Measurements from ENCODE around the gene C22orf31. TPM values are rescaled to one million over a fixed set of nuclear protein-coding genes. Genes with fewer than 3 reads are reported as not detected.

The C22orf31 gene
- total and polyA plus RNA-seq, 2 donors (not counting 3 experiments of a cell fraction or from before 2014, with no cell fraction given): not detected

GRCh38 chr22:29016067-29016938 lies 45.3 kb downstream of the C22orf31 start:
- H3K9me3 ChIP-seq (replicated peaks; ENCODE audit: control insufficient read depth, insufficient read depth, low read length): no peaks in the 10 kb centered on the region
- no peak overlapping the region for H3K9ac ChIP-seq (replicated peaks; ENCODE audit: extremely low read depth, insufficient read depth, low read length)
- no peak overlapping the region for H3K4me3 ChIP-seq (replicated peaks in 1 of 3; ENCODE audit: insufficient read depth in 1 of 3, low read depth in 1 of 3, low read length in 3 of 3)
- no peak overlapping the region for H3K27ac ChIP-seq (ENCODE audit: insufficient read depth, low read depth, low read length)
- no peaks in the 10 kb centered on the region for H4K20me1 ChIP-seq (replicated peaks; ENCODE audit: control insufficient read depth, extremely low read depth, insufficient read depth, low read length)
- intact Hi-C loops (cut with micrococcal nuclease): no loop called here
- BruUV-seq (replicated peaks): no TSS peak
- TF ChIP-seq POLR2A (IDR thresholded peaks at IDR 0.05; ENCODE audit: low read depth, low read length): no peak
- no peak for TF ChIP-seq MAX (IDR thresholded peaks at IDR 0.05; ENCODE audit: insufficient read depth, insufficient read length)
- TF ChIP-seq EZH2 (IDR thresholded peaks at IDR 0.05; ENCODE audit: borderline replicate concordance, low read depth, low read length, severe bottlenecking): no peak
- no peak for TF ChIP-seq POLR2AphosphoS5 (IDR thresholded peaks at IDR 0.05; ENCODE audit: insufficient read depth, low read depth, low read length)
- TF ChIP-seq JUN (IDR thresholded peaks at IDR 0.05; ENCODE audit: borderline replicate concordance, insufficient read depth, insufficient read length, low read depth): no peak
- no peaks in the 10 kb centered on the region for H3K79me2 ChIP-seq (ENCODE audit: control insufficient read depth, insufficient read depth, low read length)
- CTCF ChIA-PET: interaction anchor here (1.2 kb wide), 1 partner anchor 24 kb away, joined by 3 read pairs; no protein-coding TSS in a partner anchor
- dilution Hi-C loops (cut with MboI; ENCODE audit: extremely low pct_ligation_motif_present, low sequenced_read_pairs): loop anchor here (25.0 kb wide), 1 partner anchor 104 kb away; no protein-coding TSS in a partner anchor
- POLR2A ChIA-PET: no interaction called here
- H3K4me2 ChIP-seq (ENCODE audit: insufficient read depth, low read length): no peak overlapping the region
- no peaks in the 10 kb centered on the region for H3K36me3 ChIP-seq (ENCODE audit: control insufficient read depth in 2 of 2, extremely low read depth in 1 of 2, insufficient read depth in 2 of 2, low read length in 2 of 2)
- no peak overlapping the region for H2AFZ ChIP-seq (ENCODE audit: low read depth, low read length)
- no peaks in the 10 kb centered on the region for H3K9me1 ChIP-seq (replicated peaks; ENCODE audit: control insufficient read depth, extremely low read depth, insufficient read depth, low read length)
- DNase-seq (ENCODE audit: low read depth, low spot score) (no peak), FAIRE-seq (no peak)
- H3K4me1 ChIP-seq (ENCODE audit: control insufficient read depth, extremely low read depth, insufficient read depth, low read length): no peaks in the 10 kb centered on the region
- H3K27me3 ChIP-seq (ENCODE audit: control insufficient read depth in 2 of 2, insufficient read depth in 2 of 2, low read length in 2 of 2): no peaks in the 10 kb centered on the region

- Histone ChIP-seq H3K27ac (ENCODE audit: insufficient read depth, low read depth, low read length) (no peak overlapping the region), H3K4me3 (replicated peaks in 1 of 3; ENCODE audit: insufficient read depth in 1 of 3, low read depth in 1 of 3, low read length in 3 of 3) (no peak overlapping the region), H3K4me1 (ENCODE audit: control insufficient read depth, extremely low read depth, insufficient read depth, low read length) (no peaks in the 10 kb centered on the region), H3K4me2 (ENCODE audit: insufficient read depth, low read length) (no peak overlapping the region), H3K27me3 (ENCODE audit: control insufficient read depth in 2 of 2, insufficient read depth in 2 of 2, low read length in 2 of 2) (no peaks in the 10 kb centered on the region), H3K36me3 (ENCODE audit: control insufficient read depth in 2 of 2, extremely low read depth in 1 of 2, insufficient read depth in 2 of 2, low read length in 2 of 2) (no peaks in the 10 kb centered on the region), H4K20me1 (replicated peaks; ENCODE audit: control insufficient read depth, extremely low read depth, insufficient read depth, low read length) (no peaks in the 10 kb centered on the region), H3K9ac (replicated peaks; ENCODE audit: extremely low read depth, insufficient read depth, low read length) (no peak overlapping the region), H3K79me2 (ENCODE audit: control insufficient read depth, insufficient read depth, low read length) (no peaks in the 10 kb centered on the region), H3K9me1 (replicated peaks; ENCODE audit: control insufficient read depth, extremely low read depth, insufficient read depth, low read length) (no peaks in the 10 kb centered on the region), H2AFZ (ENCODE audit: low read depth, low read length) (no peak overlapping the region), H3K9me3 (replicated peaks; ENCODE audit: control insufficient read depth, insufficient read depth, low read length) (no peaks in the 10 kb centered on the region)
- TF ChIP-seq JUN (IDR thresholded peaks at IDR 0.05; ENCODE audit: borderline replicate concordance, insufficient read depth, insufficient read length, low read depth) (no peak), MAX (IDR thresholded peaks at IDR 0.05; ENCODE audit: insufficient read depth, insufficient read length) (no peak), GATA2 (IDR thresholded peaks at IDR 0.05; ENCODE audit: insufficient read depth, insufficient read length, low read depth, low read length) (no peak), POLR2AphosphoS5 (IDR thresholded peaks at IDR 0.05; ENCODE audit: insufficient read depth, low read depth, low read length) (no peak), EZH2 (IDR thresholded peaks at IDR 0.05; ENCODE audit: borderline replicate concordance, low read depth, low read length, severe bottlenecking) (no peak), MYC (IDR thresholded peaks at IDR 0.05; ENCODE audit: low read depth, low read length) (no peak), CTCF (IDR thresholded peaks at IDR 0.05; ENCODE audit: extremely low read depth in 1 of 2, insufficient read depth in 1 of 2, low read depth in 1 of 2, low read length in 2 of 2) (no peak), POLR2A (IDR thresholded peaks at IDR 0.05; ENCODE audit: low read depth, low read length) (no peak), FOS (IDR thresholded peaks at IDR 0.05; ENCODE audit: borderline replicate concordance, insufficient read depth, low read length) (no peak)
- DNase-seq (ENCODE audit: low read depth, low spot score): no peak
- CTCF ChIA-PET: interaction anchor here (1.0 to 2.2 kb wide), 3 partner anchors 9 to 26 kb away, joined by 3 to 5 read pairs (median 4); no protein-coding TSS in a partner anchor
- no TSS peak for BruUV-seq (replicated peaks)
- intact Hi-C loops (cut with micrococcal nuclease) (no loop called here), dilution Hi-C loops (cut with MboI; ENCODE audit: extremely low pct_ligation_motif_present, low sequenced_read_pairs) (loop anchor here (25.0 kb wide), 1 partner anchor 102 kb away; no protein-coding TSS in a partner anchor)
- POLR2A ChIA-PET: no interaction called here
- FAIRE-seq: no peak
These were observed 46.9 kb downstream of the C22orf31 start for GRCh38 chr22:29014773-29015172.
